ENCODE data around the gene ADCY9. TPM values are rescaled to one million over a fixed set of nuclear protein-coding genes. Genes with fewer than 3 reads are reported as not detected.
"Not testable (repeated sequence)": the region's sequence is repeated elsewhere in the genome, so short reads cannot be mapped to it uniquely, and the experiment has no call there.

Gene ADCY9
- total RNA-seq, 1 experiment from 2014 or later = 7.0 TPM

GRCh38 chr16:3934491-3935181 lies 181.6 kb downstream of the ADCY9 start:
- intact Hi-C loops (cut with micrococcal nuclease; ENCODE audit: unreplicated experiment) = loop anchor here (5.0 kb wide), 1 partner anchor 318 kb away; no protein-coding TSS in a partner anchor
- Histone ChIP-seq H3K9me3 (ENCODE audit: low read depth, low read length, poor library complexity, severe bottlenecking) (peaks cover 9% of the 10 kb centered on the region), H3K36me3 (ENCODE audit: insufficient read depth, low read length, poor library complexity, severe bottlenecking) (no peaks in the 10 kb centered on the region), H3K4me1 (ENCODE audit: insufficient read depth, low read length, poor library complexity, severe bottlenecking) (no peaks in the 10 kb centered on the region), H3K27me3 (replicated peaks; ENCODE audit: insufficient read depth, low read depth, low read length, poor library complexity) (no peaks in the 10 kb centered on the region), H3K4me3 (ENCODE audit: low read depth, low read length, poor library complexity, severe bottlenecking) (no peak overlapping the region), H3K27ac (ENCODE audit: low read depth, low read length, poor library complexity, severe bottlenecking) (no peak overlapping the region)
- CTCF ChIA-PET = no interaction called here
- TF ChIP-seq, protein P1, sequence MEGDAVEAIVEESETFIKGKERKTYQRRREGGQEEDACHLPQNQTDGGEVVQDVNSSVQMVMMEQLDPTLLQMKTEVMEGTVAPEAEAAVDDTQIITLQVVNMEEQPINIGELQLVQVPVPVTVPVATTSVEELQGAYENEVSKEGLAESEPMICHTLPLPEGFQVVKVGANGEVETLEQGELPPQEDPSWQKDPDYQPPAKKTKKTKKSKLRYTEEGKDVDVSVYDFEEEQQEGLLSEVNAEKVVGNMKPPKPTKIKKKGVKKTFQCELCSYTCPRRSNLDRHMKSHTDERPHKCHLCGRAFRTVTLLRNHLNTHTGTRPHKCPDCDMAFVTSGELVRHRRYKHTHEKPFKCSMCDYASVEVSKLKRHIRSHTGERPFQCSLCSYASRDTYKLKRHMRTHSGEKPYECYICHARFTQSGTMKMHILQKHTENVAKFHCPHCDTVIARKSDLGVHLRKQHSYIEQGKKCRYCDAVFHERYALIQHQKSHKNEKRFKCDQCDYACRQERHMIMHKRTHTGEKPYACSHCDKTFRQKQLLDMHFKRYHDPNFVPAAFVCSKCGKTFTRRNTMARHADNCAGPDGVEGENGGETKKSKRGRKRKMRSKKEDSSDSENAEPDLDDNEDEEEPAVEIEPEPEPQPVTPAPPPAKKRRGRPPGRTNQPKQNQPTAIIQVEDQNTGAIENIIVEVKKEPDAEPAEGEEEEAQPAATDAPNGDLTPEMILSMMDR (conservative IDR thresholded peaks at IDR 0.05; ENCODE audit: low read depth, low read length) = no peak
- no TSS peak for BruUV-seq (replicated peaks)
- no peak for DNase-seq (ENCODE audit: low spot score)
- POLR2A ChIA-PET (ENCODE audit: low non-redundant PET) = no interaction called here

- H3K36me3 ChIP-seq (ENCODE audit: insufficient read depth, low read length, poor library complexity, severe bottlenecking); H3K27ac ChIP-seq (ENCODE audit: low read depth, low read length, poor library complexity, severe bottlenecking); BruUV-seq (replicated peaks); H3K9me3 ChIP-seq (ENCODE audit: low read depth, low read length, poor library complexity, severe bottlenecking); intact Hi-C loops (cut with micrococcal nuclease; ENCODE audit: unreplicated experiment); H3K4me1 ChIP-seq (ENCODE audit: insufficient read depth, low read length, poor library complexity, severe bottlenecking); CTCF ChIA-PET; H3K4me3 ChIP-seq (ENCODE audit: low read depth, low read length, poor library complexity, severe bottlenecking); H3K27me3 ChIP-seq (replicated peaks; ENCODE audit: insufficient read depth, low read depth, low read length, poor library complexity); POLR2A ChIA-PET (ENCODE audit: low non-redundant PET); DNase-seq (ENCODE audit: low spot score): not testable (repeated sequence)
Observed at GRCh38 chr16:3927147-3927546, 189.1 kb downstream of the ADCY9 start.

- no peak for DNase-seq (ENCODE audit: low spot score)
- no peaks in the 10 kb centered on the region for H3K27me3 ChIP-seq (replicated peaks; ENCODE audit: insufficient read depth, low read depth, low read length, poor library complexity)
- no peaks in the 10 kb centered on the region for H3K9me3 ChIP-seq (ENCODE audit: low read depth, low read length, poor library complexity, severe bottlenecking)
- BruUV-seq (replicated peaks) = no TSS peak
- ChIA-PET CTCF (no interaction called here), POLR2A (ENCODE audit: low non-redundant PET) (no interaction called here)
- intact Hi-C loops (cut with micrococcal nuclease; ENCODE audit: unreplicated experiment) = no loop called here
- no peaks in the 10 kb centered on the region for H3K4me1 ChIP-seq (ENCODE audit: insufficient read depth, low read length, poor library complexity, severe bottlenecking)
- H3K4me3 ChIP-seq (ENCODE audit: low read depth, low read length, poor library complexity, severe bottlenecking) = no peak overlapping the region
- no peak overlapping the region for H3K27ac ChIP-seq (ENCODE audit: low read depth, low read length, poor library complexity, severe bottlenecking)
- no peak for TF ChIP-seq EZH2 (IDR thresholded peaks at IDR 0.05; ENCODE audit: borderline replicate concordance, low read depth, low read length, poor library complexity, severe bottlenecking)
- TF ChIP-seq, protein P1 (conservative IDR thresholded peaks at IDR 0.05; ENCODE audit: low read depth, low read length) = no peak
- no peaks in the 10 kb centered on the region for H3K36me3 ChIP-seq (ENCODE audit: insufficient read depth, low read length, poor library complexity, severe bottlenecking)
Observed at GRCh38 chr16:3924763-3925162, 191.5 kb downstream of the ADCY9 start.

DNA sequence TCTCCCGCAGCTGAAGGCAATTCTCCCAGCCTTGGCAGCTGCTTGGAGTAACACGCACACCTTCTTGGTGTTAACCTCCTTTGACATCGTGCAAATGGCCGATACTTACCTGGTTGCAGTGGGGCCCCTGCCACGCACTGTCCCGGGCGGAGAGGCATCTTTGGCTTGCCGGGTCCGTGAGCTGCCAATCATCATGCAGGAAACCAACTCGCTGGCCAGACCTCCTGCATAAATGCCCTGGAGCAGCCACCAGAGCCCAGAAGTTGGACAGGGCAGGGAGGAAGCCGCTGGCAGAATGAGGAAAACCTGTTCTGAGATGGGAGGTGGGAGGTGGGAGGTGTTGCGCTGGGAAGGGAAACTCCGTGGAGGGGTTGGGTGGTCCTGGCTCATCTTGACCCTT lies 194.0 kb downstream of the ADCY9 start:
- CTCF ChIA-PET = no interaction called here
- Histone ChIP-seq H3K9me3 (ENCODE audit: low read depth, low read length, poor library complexity, severe bottlenecking) (no peaks in the 10 kb centered on the region), H3K4me1 (ENCODE audit: insufficient read depth, low read length, poor library complexity, severe bottlenecking) (no peaks in the 10 kb centered on the region), H3K36me3 (ENCODE audit: insufficient read depth, low read length, poor library complexity, severe bottlenecking) (no peaks in the 10 kb centered on the region), H3K4me3 (ENCODE audit: low read depth, low read length, poor library complexity, severe bottlenecking) (no peak overlapping the region), H3K27me3 (replicated peaks; ENCODE audit: insufficient read depth, low read depth, low read length, poor library complexity) (no peaks in the 10 kb centered on the region), H3K27ac (ENCODE audit: low read depth, low read length, poor library complexity, severe bottlenecking) (no peak overlapping the region)
- intact Hi-C loops (cut with micrococcal nuclease; ENCODE audit: unreplicated experiment) = no loop called here
- DNase-seq (ENCODE audit: low spot score) = no peak
- POLR2A ChIA-PET (ENCODE audit: low non-redundant PET) = no interaction called here
- TF ChIP-seq EZH2 (IDR thresholded peaks at IDR 0.05; ENCODE audit: borderline replicate concordance, low read depth, low read length, poor library complexity, severe bottlenecking) = no peak
- TF ChIP-seq, protein P1 (conservative IDR thresholded peaks at IDR 0.05; ENCODE audit: low read depth, low read length) = no peak
- BruUV-seq (replicated peaks) = no TSS peak

All from A673 (cell line).